ENCODE measurements around the gene PSMG2. TPM values are rescaled to one million over a fixed set of nuclear protein-coding genes. Genes with fewer than 3 reads are reported as not detected.

The PSMG2 gene
- polyA plus RNA-seq, 1 of the 3 experiments (the other 2 are of a cell fraction) = 36.0 TPM

DNA sequence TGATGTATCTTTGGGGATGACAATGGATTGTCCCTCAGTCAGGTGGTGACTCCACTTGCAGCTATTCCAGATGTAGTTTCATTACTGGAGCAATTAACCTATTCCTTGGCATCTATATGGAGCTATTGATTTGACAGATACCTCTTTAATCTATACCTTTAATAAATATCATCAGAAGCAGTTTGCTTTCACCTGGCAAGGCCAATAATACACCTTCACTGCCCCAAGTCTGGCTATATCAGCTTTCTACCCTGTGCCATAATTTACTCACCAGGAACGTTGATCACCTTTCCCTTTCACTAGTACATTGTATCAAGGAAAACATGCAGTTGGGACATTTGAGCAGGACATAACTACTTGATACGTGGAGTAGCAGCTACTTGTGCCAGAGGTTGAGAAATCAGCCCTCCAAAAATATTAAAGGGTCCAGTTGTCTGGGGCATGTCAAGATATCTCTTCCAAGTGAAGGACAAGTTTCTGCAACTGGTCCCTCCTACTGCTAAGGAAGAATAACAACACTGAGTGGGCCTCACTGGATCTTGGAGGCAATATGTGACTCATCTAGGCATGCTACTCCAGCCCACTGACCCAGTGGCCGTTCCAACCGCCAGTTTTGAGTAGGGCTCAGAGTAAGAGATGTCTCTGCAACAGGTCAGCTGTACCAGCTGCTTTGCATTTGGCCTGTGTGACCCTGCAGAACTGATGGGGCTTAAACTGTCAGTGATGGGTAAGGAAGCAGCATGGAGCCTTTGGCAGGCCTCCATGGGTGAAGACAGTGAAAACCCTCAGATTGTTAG, 67.0 kb downstream of the PSMG2 start (continued):
- TF ChIP-seq MXI1 (IDR thresholded peaks at IDR 0.05; ENCODE audit: low read depth, low read length) = no peak
- TF ChIP-seq GATA2 (CRISPR knock-in tag; IDR thresholded peaks at IDR 0.05) = no peak
- TF ChIP-seq GABPA (IDR thresholded peaks at IDR 0.05; ENCODE audit: low read depth) = no peak
- no peak for TF ChIP-seq ELF1 (IDR thresholded peaks at IDR 0.05)
- no peak for TF ChIP-seq MEF2A (IDR thresholded peaks at IDR 0.05; ENCODE audit: borderline replicate concordance, low read depth)
- no peak for TF ChIP-seq SIN3A (IDR thresholded peaks at IDR 0.05; ENCODE audit: borderline replicate concordance, low read depth, low read length)
- TF ChIP-seq POLR2AphosphoS5 (IDR thresholded peaks at IDR 0.05; ENCODE audit: low read depth, low read length) = no peak
- no peak for TF ChIP-seq RXRA (IDR thresholded peaks at IDR 0.05; ENCODE audit: borderline replicate concordance, low read depth)
- TF ChIP-seq, protein P1, sequence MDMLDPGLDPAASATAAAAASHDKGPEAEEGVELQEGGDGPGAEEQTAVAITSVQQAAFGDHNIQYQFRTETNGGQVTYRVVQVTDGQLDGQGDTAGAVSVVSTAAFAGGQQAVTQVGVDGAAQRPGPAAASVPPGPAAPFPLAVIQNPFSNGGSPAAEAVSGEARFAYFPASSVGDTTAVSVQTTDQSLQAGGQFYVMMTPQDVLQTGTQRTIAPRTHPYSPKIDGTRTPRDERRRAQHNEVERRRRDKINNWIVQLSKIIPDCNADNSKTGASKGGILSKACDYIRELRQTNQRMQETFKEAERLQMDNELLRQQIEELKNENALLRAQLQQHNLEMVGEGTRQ (IDR thresholded peaks at IDR 0.05; ENCODE audit: borderline replicate concordance, low read depth, low read length) = no peak

DNA sequence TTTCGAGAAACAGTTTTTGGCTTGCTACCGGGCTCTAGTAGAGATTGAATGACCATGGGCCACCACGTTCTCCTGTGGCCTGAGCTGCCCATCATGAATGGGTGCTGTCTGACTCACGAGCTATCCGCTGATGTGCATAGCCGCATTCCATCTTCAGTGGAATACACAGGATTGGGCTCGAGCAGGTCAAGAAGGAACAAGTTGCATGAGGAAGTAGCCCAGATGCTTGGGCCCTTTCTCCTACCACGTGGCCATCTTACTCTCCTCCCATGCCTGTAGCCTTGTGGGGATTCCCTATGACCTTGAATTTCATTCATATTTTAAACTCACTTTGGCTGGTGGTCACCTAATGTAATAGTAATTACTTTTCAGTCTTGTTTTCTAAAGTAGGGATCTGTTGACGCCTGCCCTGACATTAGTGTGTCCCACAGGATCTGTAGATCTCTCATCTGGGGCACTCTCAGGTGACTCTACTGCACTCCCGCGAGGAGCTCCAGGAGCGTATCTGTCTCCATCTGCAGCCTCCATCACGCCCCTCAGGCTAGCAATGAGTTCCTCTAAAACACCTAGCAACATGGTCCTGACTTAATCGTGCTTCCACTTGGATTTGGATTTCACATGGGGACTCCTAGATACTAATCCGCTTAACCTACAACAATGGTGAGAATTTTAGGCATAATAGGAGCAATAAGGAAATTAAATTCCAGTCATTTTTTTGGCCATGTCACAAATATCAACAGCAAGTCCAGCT, 67.8 kb downstream of the PSMG2 start:
- H3K4me3 ChIP-seq (ENCODE audit: low read depth in 2 of 2, low read length in 1 of 2) = no peak overlapping the region
- ChIA-PET POLR2A (no interaction called here), CTCF (interaction anchor here (2.7 to 2.9 kb wide), 2 partner anchors 26 to 164 kb away, joined by 9 to 10 read pairs; no protein-coding TSS in a partner anchor)
- H2AFZ ChIP-seq (ENCODE audit: low read depth) = no peak overlapping the region
- H3F3A ChIP-seq (replicated peaks; ENCODE audit: insufficient read depth) = no peaks in the 10 kb centered on the region
- TF ChIP-seq, protein P2, sequence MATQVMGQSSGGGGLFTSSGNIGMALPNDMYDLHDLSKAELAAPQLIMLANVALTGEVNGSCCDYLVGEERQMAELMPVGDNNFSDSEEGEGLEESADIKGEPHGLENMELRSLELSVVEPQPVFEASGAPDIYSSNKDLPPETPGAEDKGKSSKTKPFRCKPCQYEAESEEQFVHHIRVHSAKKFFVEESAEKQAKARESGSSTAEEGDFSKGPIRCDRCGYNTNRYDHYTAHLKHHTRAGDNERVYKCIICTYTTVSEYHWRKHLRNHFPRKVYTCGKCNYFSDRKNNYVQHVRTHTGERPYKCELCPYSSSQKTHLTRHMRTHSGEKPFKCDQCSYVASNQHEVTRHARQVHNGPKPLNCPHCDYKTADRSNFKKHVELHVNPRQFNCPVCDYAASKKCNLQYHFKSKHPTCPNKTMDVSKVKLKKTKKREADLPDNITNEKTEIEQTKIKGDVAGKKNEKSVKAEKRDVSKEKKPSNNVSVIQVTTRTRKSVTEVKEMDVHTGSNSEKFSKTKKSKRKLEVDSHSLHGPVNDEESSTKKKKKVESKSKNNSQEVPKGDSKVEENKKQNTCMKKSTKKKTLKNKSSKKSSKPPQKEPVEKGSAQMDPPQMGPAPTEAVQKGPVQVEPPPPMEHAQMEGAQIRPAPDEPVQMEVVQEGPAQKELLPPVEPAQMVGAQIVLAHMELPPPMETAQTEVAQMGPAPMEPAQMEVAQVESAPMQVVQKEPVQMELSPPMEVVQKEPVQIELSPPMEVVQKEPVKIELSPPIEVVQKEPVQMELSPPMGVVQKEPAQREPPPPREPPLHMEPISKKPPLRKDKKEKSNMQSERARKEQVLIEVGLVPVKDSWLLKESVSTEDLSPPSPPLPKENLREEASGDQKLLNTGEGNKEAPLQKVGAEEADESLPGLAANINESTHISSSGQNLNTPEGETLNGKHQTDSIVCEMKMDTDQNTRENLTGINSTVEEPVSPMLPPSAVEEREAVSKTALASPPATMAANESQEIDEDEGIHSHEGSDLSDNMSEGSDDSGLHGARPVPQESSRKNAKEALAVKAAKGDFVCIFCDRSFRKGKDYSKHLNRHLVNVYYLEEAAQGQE (IDR thresholded peaks at IDR 0.05; ENCODE audit: low read depth, low read length) = no peak
- TF ChIP-seq FOXJ3 (CRISPR knock-in tag; IDR thresholded peaks at IDR 0.05) (no peak), JUND (IDR thresholded peaks at IDR 0.05) (no peak), RXRA (IDR thresholded peaks at IDR 0.05; ENCODE audit: borderline replicate concordance, low read depth) (no peak), ELF1 (IDR thresholded peaks at IDR 0.05) (no peak), GATA2 (CRISPR knock-in tag; IDR thresholded peaks at IDR 0.05) (no peak), FOXM1 (IDR thresholded peaks at IDR 0.05; ENCODE audit: low read depth) (no peak), NRF1 (IDR thresholded peaks at IDR 0.05; ENCODE audit: low read depth, low read length) (no peak), FOSL2 (IDR thresholded peaks at IDR 0.05; ENCODE audit: borderline replicate concordance, low read depth) (no peak)
- TF ChIP-seq, protein P3, sequence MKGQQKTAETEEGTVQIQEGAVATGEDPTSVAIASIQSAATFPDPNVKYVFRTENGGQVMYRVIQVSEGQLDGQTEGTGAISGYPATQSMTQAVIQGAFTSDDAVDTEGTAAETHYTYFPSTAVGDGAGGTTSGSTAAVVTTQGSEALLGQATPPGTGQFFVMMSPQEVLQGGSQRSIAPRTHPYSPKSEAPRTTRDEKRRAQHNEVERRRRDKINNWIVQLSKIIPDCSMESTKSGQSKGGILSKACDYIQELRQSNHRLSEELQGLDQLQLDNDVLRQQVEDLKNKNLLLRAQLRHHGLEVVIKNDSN (IDR thresholded peaks at IDR 0.05; ENCODE audit: borderline replicate concordance, low read depth) = no peak
- TF ChIP-seq, protein P4, sequence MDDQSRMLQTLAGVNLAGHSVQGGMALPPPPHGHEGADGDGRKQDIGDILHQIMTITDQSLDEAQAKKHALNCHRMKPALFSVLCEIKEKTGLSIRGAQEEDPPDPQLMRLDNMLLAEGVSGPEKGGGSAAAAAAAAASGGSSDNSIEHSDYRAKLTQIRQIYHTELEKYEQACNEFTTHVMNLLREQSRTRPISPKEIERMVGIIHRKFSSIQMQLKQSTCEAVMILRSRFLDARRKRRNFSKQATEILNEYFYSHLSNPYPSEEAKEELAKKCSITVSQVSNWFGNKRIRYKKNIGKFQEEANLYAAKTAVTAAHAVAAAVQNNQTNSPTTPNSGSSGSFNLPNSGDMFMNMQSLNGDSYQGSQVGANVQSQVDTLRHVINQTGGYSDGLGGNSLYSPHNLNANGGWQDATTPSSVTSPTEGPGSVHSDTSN (IDR thresholded peaks at IDR 0.05) = no peak
- TF ChIP-seq, protein P5, sequence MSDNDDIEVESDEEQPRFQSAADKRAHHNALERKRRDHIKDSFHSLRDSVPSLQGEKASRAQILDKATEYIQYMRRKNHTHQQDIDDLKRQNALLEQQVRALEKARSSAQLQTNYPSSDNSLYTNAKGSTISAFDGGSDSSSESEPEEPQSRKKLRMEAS (IDR thresholded peaks at IDR 0.05; ENCODE audit: low read depth) = no peak
- TF ChIP-seq, protein P6, sequence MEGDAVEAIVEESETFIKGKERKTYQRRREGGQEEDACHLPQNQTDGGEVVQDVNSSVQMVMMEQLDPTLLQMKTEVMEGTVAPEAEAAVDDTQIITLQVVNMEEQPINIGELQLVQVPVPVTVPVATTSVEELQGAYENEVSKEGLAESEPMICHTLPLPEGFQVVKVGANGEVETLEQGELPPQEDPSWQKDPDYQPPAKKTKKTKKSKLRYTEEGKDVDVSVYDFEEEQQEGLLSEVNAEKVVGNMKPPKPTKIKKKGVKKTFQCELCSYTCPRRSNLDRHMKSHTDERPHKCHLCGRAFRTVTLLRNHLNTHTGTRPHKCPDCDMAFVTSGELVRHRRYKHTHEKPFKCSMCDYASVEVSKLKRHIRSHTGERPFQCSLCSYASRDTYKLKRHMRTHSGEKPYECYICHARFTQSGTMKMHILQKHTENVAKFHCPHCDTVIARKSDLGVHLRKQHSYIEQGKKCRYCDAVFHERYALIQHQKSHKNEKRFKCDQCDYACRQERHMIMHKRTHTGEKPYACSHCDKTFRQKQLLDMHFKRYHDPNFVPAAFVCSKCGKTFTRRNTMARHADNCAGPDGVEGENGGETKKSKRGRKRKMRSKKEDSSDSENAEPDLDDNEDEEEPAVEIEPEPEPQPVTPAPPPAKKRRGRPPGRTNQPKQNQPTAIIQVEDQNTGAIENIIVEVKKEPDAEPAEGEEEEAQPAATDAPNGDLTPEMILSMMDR (IDR thresholded peaks at IDR 0.05) = no peak
- H3K9me3 ChIP-seq = no peaks in the 10 kb centered on the region
- 84% methylated on average over 15 of the region's 15 CpGs for WGBS (ENCODE audit: low lambda C conversion rate)
- no peak overlapping the region for H3K4me2 ChIP-seq
- no peak overlapping the region for H3K9ac ChIP-seq
- H4K20me1 ChIP-seq (ENCODE audit: insufficient read depth) = no peaks in the 10 kb centered on the region
- H3K9me2 ChIP-seq = no peaks in the 10 kb centered on the region
- no peaks in the 10 kb centered on the region for H3K79me2 ChIP-seq (ENCODE audit: insufficient read depth)
- no peaks in the 10 kb centered on the region for H3K27me3 ChIP-seq (ENCODE audit: insufficient read depth)
- no peaks in the 10 kb centered on the region for H3K4me1 ChIP-seq (ENCODE audit: control insufficient read depth in 1 of 2, insufficient read depth in 2 of 2, low read depth in 1 of 2, low read length in 1 of 2)
- no peak for DNase-seq
- no peaks in the 10 kb centered on the region for H3K36me3 ChIP-seq (replicated peaks in 1 of 2; ENCODE audit: control insufficient read depth in 1 of 2, insufficient read depth in 2 of 2, low read length in 1 of 2)
- H3K27ac ChIP-seq (ENCODE audit: low read depth in 2 of 2, low read length in 1 of 2) = no peak overlapping the region
